Measurements from ENCODE around the gene FGFBP1. TPM values are rescaled to one million over a fixed set of nuclear protein-coding genes. Genes with fewer than 3 reads are reported as not detected.

Gene FGFBP1
- total RNA-seq, 1 experiment from 2014 or later: 133 TPM

DNA sequence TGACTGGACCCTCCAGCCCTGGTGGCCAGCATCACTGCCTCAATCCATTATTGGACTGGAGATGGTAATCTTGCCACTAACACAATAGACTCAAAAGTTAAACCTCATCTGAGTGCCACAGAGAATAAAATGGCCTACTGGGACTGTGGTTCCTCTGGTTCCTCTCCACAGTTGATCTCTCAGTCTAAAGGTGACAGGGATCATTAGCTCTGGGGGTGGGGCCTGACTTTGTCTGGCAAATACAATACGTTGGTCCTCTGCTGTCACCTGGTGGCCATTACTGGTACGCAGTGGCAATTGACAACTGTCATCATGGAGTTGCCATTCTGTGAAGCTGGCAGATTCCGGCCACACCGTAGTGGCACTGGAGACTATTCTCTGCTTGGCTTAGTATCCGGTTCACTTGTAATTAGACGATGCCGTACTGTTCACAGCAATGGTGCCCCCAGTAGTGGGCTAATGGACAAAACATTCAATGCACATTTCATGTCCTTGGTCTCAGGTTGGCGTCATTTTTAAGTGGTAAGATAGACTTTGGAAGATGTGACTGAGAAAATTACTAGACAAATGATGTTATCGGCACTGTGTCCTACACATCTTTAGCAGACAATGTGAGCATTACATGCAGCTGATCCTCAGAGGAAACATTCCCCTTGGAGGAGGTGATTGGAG lies 17.8 kb upstream of the FGFBP1 start:
- ChIA-PET POLR2A (ENCODE audit: unreplicated experiment) (interaction anchor here (0.6 to 0.9 kb wide), 2 partner anchors 49 to 73 kb away, joined by 3 to 4 read pairs; no protein-coding TSS in a partner anchor), CTCF (interaction anchor here (0.9 to 1.7 kb wide), 8 partner anchors 18 to 477 kb away, joined by 4 to 69 read pairs (median 8); partner anchors contain the start of gene FGFBP1)
- H3K27ac ChIP-seq (ENCODE audit: low read length): peak overlapping the region; percentile 67
- peaks cover 6% of the 10 kb centered on the region for H3K4me1 ChIP-seq (ENCODE audit: insufficient read depth, low read length)
- TF ChIP-seq EZH2phosphoT487 (IDR thresholded peaks at IDR 0.05; ENCODE audit: borderline replicate concordance, low read length): no peak
- TF ChIP-seq, protein P1, sequence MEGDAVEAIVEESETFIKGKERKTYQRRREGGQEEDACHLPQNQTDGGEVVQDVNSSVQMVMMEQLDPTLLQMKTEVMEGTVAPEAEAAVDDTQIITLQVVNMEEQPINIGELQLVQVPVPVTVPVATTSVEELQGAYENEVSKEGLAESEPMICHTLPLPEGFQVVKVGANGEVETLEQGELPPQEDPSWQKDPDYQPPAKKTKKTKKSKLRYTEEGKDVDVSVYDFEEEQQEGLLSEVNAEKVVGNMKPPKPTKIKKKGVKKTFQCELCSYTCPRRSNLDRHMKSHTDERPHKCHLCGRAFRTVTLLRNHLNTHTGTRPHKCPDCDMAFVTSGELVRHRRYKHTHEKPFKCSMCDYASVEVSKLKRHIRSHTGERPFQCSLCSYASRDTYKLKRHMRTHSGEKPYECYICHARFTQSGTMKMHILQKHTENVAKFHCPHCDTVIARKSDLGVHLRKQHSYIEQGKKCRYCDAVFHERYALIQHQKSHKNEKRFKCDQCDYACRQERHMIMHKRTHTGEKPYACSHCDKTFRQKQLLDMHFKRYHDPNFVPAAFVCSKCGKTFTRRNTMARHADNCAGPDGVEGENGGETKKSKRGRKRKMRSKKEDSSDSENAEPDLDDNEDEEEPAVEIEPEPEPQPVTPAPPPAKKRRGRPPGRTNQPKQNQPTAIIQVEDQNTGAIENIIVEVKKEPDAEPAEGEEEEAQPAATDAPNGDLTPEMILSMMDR (conservative IDR thresholded peaks at IDR 0.05; ENCODE audit: low read depth, low read length): peak; percentile 83
- no peaks in the 10 kb centered on the region for H3F3A ChIP-seq (ENCODE audit: low read length, unreplicated experiment)
- H3K79me2 ChIP-seq (ENCODE audit: low read length): no peaks in the 10 kb centered on the region
- no peaks in the 10 kb centered on the region for H3K36me3 ChIP-seq (ENCODE audit: low read depth, low read length)
- no peaks in the 10 kb centered on the region for H3K27me3 ChIP-seq (ENCODE audit: low read length)
- BruUV-seq (replicated peaks): no TSS peak
- H4K20me1 ChIP-seq (ENCODE audit: low read length): no peaks in the 10 kb centered on the region
- peak; percentile 84 for ATAC-seq
- peak overlapping the region; percentile 45; the same call in 1 of the 2 replicates for H3K9ac ChIP-seq (ENCODE audit: low read length)
- peak; percentile 86 for DNase-seq
- H2AFZ ChIP-seq (ENCODE audit: low read length): peak overlapping the region; percentile 40
- no peaks in the 10 kb centered on the region for H3K9me2 ChIP-seq (replicated peaks; ENCODE audit: low read length)
- intact Hi-C loops (cut with micrococcal nuclease): loop anchor here (1.0 to 2.0 kb wide), 4 partner anchors 44 to 477 kb away; no protein-coding TSS in a partner anchor
- H3K9me3 ChIP-seq (ENCODE audit: low read length): no peaks in the 10 kb centered on the region
- H3K4me3 ChIP-seq (ENCODE audit: low read length): no peak overlapping the region
- H3K4me2 ChIP-seq (ENCODE audit: low read length): no peak overlapping the region; the same call in 1 of the 2 replicates

DNA sequence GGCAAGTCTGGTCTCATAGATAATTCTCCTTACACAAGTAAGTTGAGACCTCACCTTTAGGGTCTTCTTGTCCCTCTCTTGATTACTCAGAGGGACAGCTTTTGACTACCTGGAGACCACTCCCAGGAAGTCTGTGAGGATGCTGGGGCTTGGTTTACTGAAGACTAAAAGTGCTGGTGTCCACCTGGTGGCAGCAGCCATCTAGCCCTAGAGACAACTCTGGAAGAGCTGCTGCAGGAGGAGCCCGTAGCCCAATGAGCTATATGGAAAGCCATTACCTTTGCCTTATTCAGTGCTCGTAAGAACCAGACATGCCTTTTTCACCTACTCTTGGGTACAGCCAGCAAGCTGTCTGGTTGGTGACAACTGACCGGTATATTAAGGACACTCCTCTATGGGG lies 17.1 kb upstream of the FGFBP1 start:
- H3K9ac ChIP-seq (ENCODE audit: low read length): peak overlapping the region; percentile 45; the same call in 1 of the 2 replicates
- no peaks in the 10 kb centered on the region for H3K27me3 ChIP-seq (ENCODE audit: low read length)
- ChIA-PET CTCF (interaction anchor here (0.9 to 1.7 kb wide), 8 partner anchors 18 to 476 kb away, joined by 4 to 69 read pairs (median 8); partner anchors contain the start of gene FGFBP1), POLR2A (ENCODE audit: unreplicated experiment) (interaction anchor here (0.9 kb wide), 1 partner anchor 73 kb away, joined by 3 read pairs; no protein-coding TSS in a partner anchor)
- H3K79me2 ChIP-seq (ENCODE audit: low read length): no peaks in the 10 kb centered on the region
- H3K27ac ChIP-seq (ENCODE audit: low read length): peak overlapping the region; percentile 67
- TF ChIP-seq, protein P1 (conservative IDR thresholded peaks at IDR 0.05; ENCODE audit: low read depth, low read length): peak; percentile 42
- no peak for TF ChIP-seq EZH2 (IDR thresholded peaks at IDR 0.05; ENCODE audit: low read length, unreplicated experiment)
- intact Hi-C loops (cut with micrococcal nuclease): loop anchor here (1.0 to 2.0 kb wide), 5 partner anchors 43 to 476 kb away; no protein-coding TSS in a partner anchor
- no peaks in the 10 kb centered on the region for H3K9me3 ChIP-seq (ENCODE audit: low read length)
- H3K4me2 ChIP-seq (ENCODE audit: low read length): no peak overlapping the region
- BruUV-seq (replicated peaks): no TSS peak
- H3K4me1 ChIP-seq (ENCODE audit: insufficient read depth, low read length): peaks cover 6% of the 10 kb centered on the region
- no peaks in the 10 kb centered on the region for H4K20me1 ChIP-seq (ENCODE audit: low read length)
- H3K4me3 ChIP-seq (ENCODE audit: low read length): no peak overlapping the region
- no peaks in the 10 kb centered on the region for H3F3A ChIP-seq (ENCODE audit: low read length, unreplicated experiment)
- no peaks in the 10 kb centered on the region for H3K9me2 ChIP-seq (replicated peaks; ENCODE audit: low read length)
- no peaks in the 10 kb centered on the region for H3K36me3 ChIP-seq (ENCODE audit: low read depth, low read length)
- H2AFZ ChIP-seq (ENCODE audit: low read length): 0 out of 2 replicates have a peak overlapping the region, but pooled peaks have one; percentile 19
- peak; percentile 49 for DNase-seq
- peak; percentile 71 for ATAC-seq

DNA sequence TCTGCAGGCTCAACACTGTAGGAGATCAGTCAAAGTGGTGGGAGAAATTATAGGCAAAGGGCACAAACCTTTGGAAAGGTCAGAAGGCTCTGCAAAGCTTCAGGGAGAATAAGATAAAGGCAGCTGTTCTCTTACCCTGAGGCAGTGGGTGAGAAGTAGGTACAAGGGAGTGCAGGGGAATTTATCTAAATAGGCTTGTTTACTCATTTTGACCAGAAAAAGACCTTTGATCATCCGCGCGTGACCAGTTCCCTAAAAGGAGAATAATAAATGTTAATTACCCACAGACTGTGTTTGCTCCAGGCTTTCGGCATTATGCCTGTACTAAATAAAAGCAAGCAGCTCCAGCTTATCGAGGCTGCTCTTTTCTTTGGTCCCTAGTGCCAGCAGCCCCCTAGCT lies 15.1 kb upstream of the FGFBP1 start:
- Histone ChIP-seq H3K9ac (ENCODE audit: low read length) (no peak overlapping the region), H4K20me1 (ENCODE audit: low read length) (no peaks in the 10 kb centered on the region), H3K36me3 (ENCODE audit: low read depth, low read length) (no peaks in the 10 kb centered on the region), H3F3A (ENCODE audit: low read length, unreplicated experiment) (no peaks in the 10 kb centered on the region), H3K9me2 (replicated peaks; ENCODE audit: low read length) (no peaks in the 10 kb centered on the region), H3K4me1 (ENCODE audit: insufficient read depth, low read length) (peaks cover 6% of the 10 kb centered on the region), H2AFZ (ENCODE audit: low read length) (no peak overlapping the region), H3K27ac (ENCODE audit: low read length) (no peak overlapping the region), H3K79me2 (ENCODE audit: low read length) (no peaks in the 10 kb centered on the region), H3K9me3 (ENCODE audit: low read length) (no peaks in the 10 kb centered on the region), H3K27me3 (ENCODE audit: low read length) (no peaks in the 10 kb centered on the region), H3K4me2 (ENCODE audit: low read length) (no peak overlapping the region), H3K4me3 (ENCODE audit: low read length) (no peak overlapping the region)
- no TSS peak for BruUV-seq (replicated peaks)
- TF ChIP-seq, protein P1 (conservative IDR thresholded peaks at IDR 0.05; ENCODE audit: low read depth, low read length): no peak
- TF ChIP-seq EZH2phosphoT487 (IDR thresholded peaks at IDR 0.05; ENCODE audit: borderline replicate concordance, low read length) (no peak), EZH2 (IDR thresholded peaks at IDR 0.05; ENCODE audit: low read length, unreplicated experiment) (no peak)
- ChIA-PET POLR2A (ENCODE audit: unreplicated experiment) (no interaction called here), CTCF (no interaction called here)
- ATAC-seq (no peak), DNase-seq (no peak)
- intact Hi-C loops (cut with micrococcal nuclease): loop anchor here (2.0 kb wide), 1 partner anchor 41 kb away; no protein-coding TSS in a partner anchor
